NCI-H460 (cell line): Measurements from ENCODE around the gene PHLPP1. TPM values are rescaled to one million over a fixed set of nuclear protein-coding genes. Genes with fewer than 3 reads are reported as not detected.

Experiments
- DNase-seq: peaks from one replicate; pipeline ENCODE4 v3.0.0-alpha.2; 2016; ENCODE audit warnings: low read depth; ENCODE audit errors: extremely low read depth
- total RNA-seq: library from RNA; depleted of rRNA; stranded (reverse); fragments of >200 nt; shearing (Covaris generic); gene quantifications from 2 replicates; pipeline ENCODE4 v1.2.3, GENCODE V29; 2014

PHLPP1 gene
- total RNA-seq, 1 experiment from 2014 or later, result 2.1 TPM

DNA sequence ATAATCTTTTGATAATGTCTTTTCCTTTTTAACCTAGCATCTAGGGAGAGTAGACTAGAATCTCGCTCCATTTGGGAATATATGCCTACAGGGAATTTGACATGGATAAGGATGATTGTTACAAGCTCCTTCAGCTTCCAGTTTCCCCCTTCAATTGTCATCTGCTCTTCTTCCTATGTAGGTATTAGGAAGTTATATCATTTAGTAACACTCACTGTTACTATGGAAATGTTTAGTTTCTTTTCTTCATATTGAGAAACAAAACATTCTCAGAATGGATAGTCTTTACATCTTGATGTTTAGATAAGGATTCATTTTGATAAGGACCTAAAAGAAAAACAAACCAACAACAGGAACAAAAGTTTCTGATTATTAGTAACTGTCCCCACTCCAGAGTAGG lies 127.6 kb downstream of the PHLPP1 start:
- DNase-seq, result no peak

DNA sequence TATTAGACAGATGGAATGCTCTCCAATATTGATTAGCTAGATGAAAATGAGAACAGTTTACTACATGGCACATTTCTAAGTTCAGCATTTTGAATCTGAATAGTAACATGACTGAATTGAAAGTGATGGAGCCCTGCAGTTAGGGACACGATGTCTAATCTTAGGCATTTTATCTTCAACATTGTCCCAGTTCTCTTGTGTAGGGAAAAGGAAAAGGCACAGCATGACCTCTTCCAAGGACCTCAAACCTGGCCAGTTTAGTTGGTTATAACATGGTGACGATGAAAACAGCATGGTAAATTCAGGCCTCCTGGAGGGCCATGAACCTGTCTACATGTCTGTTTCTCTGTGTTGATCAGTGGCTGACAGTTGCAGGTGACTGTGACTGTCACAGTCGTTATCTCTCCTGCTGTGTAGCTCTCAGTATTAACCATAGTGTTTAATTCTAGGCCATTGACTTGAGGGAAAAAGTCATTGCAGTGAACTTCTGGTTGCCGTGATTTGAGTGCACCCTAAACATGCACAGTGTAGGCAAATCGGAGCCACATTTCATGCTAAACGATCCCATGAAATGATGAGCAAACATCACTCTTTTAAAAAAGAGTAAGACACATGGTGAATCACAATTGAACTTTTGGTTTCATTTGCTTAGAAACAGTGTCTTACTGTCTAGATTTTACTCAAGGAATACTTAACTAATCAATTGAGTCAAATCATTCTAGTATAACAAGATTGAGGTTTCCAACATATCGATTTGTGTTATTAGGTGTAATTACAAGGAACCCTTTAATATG lies 129.7 kb downstream of the PHLPP1 start:
- no peak for DNase-seq

DNA sequence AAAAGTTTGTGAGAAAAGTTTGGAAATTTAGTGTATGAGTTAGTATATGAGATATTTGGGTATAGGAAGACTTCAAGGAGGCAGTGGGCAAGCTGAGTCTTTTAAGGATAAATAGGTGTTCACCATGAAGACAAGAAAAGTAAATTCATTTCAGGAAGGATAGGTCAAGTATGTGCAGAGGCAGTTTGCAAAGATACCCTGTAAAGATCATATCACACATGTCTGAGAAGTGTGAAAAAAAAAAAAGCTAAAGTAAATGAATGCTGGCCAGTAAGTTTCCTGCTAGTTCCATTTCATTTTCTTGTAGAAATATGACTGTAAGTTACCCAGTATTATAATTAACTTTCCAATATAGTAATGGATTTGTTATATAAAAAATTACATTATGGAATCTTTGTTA lies 131.0 kb downstream of the PHLPP1 start:
- no peak for DNase-seq

DNA sequence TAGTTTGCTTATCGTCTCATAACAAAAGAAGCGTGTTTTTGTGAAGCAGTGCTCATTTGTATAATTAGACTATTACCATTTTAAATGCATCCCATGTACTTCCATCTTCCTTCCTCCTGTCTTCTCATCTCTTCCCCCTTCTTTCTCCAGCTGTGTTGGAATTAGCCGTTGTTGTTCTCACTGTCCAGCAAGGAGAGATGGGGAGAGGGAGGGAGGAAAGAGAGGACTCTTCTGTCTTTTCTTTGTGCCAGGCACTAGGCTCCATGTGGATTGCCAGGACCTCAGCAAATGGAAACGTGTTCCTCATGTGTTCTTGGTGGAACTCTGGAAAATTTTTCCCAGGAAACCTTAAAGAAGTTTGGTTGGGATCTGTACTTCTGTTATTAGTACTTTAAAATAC lies 131.7 kb downstream of the PHLPP1 start:
- no peak for DNase-seq

DNA sequence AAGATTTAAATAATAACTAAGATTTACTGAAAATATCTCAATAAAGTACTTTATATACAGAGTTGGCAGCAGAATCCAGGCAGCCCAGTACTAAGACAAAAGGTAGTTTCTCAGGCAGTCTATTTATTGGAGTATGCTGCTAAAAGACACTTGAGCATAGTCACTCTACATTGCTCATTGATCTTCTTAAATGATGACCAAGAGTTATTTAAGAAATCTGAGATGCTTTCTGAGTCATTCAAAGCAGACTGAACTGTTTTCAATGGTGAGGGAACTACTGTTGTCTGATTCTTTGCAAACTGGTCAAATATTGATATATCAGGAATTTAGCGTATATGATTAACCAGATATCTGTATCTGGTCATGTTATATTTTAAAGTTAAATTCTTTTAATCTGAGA lies 133.6 kb downstream of the PHLPP1 start:
- DNase-seq, result no peak

DNA sequence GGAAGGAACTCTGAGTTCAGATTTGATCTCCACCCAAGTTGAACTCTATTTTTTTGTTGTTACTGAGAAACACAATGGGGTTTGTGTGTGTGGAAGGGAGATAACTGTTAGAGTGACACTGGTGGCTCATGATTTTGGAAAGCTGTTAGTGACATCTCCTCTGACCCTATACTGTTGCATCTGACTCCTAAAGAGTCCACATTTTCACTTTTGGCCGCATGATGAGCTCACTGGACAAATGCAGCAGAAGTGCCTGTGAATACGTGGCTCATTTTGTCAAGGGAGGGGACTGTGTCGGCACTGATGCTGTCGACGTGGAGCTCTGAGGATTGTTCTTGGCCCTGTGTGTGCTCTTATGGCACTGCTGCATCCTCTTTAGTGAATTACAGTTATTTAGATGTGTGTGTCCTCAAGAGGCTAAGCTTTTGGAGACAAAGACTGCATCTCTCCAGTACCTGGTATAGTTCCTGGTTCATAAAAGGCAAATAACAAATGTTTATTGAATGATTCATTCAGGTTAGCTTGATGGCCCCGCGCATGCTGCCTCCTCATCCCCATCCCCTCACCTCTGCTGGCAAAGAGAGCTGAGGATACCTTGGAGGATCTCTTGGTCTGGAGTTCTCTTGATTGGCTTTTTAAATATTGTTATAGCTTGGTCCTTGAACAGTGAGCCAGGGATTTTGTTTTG lies 135.4 kb downstream of the PHLPP1 start:
- no peak for DNase-seq

DNA sequence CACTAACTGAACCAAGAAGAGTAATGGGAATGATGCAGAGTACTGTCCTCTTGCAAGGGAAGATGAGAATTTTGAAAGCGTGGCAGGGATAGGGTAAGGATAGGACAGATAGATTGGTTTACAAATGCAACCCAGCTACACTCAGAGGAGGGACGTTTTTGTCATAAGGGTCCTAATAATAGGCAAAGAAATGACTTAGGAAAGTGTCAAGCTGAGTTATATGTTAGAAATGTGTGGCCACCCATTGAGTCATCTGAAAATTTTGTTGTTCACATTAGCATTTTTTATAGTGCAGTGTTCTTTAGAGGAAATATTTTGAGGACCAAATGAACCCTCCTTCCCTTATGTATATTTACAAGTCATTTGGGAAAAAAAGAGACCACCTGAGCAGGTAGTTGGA lies 137.5 kb downstream of the PHLPP1 start:
- no peak for DNase-seq

DNA sequence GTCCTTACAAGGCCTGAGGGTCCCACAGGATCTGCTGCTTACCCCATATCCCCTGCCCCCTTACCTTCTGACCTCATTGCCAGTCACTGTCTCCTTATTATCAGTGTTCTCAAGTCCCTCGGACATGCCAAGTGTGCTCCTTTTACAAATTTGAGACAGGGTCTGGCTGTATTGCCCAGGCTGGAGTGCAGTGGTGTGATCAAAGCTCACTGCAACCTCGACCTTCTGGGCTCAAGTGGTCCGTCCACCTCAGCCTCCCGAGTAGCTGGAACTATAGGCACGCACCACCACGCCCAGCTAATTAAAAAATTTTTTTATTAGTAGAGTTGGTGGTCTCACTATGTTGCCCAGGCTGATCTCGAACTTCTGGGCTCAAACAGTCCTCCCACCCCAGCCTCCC lies 141.0 kb downstream of the PHLPP1 start:
- no peak for DNase-seq

DNA sequence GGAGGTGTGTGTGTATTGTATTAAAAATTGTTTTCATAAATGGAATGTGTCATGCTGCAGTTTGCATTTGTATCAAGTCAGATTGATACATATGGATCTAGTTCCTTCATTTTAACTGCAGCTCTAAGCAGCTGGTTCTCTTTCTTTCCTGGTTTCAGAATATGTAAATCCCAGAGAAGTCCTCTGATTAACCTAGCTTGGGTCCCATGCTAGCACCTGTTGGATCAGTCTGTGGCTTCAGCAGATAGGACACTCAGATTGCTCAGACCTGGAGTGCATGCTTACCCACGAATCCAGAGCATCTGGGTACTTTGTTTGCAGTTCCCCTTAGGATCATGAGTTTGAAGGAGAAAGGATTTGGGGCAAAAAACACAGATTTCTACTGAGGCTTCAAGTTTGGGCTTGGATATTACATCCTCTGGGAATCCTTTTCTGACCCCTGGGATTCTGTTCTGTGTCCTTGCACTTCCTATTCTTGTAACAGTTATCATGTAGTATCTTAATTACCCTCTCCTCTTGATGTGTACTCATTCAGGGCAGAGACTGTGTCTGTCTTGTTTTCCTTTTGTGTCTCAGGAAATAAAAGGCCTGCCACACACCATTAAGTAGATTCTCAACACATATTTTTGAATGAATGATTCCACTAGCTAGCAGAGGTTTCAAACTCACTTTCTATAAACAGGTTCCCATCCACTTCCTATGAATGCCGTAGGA lies 142.1 kb downstream of the PHLPP1 start:
- no peak for DNase-seq

DNA sequence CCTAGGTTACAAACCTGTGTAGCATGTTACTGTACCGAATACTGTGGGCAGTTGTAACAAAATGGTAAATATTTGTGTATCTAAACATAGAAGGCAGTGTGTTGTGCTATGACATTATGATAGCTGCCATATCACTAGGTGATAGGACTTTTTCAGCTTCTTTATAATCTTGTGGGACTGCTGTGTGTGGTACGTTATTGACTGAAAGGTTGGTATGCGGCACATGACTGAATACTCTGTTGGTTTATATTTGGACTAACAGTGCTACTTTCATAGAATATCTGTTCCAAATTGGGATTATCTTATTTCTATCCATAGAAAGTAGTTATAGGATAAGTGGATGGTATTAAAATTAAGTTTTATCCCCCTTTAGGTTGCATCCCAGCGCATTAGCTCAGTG lies 144.7 kb downstream of the PHLPP1 start:
- DNase-seq, result no peak

DNA sequence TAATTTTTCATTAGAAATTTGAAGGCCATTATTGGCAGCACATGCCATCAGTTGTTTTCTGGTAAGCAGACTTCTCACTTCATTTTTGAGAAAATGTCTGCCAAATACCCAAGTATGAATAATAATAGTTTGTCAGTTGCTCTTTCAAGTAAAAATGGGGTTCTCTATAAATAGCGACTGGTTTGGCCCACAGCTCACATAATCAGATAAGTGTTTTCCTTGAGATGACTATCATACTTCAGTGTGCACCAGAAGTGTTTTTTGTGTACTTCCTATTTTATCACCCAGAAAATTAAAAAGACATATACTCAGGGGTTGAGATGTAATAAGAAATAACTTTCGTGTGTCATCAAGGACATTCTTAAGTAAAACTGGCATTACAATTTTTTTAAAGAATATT lies 147.1 kb downstream of the PHLPP1 start:
- DNase-seq, result no peak

DNA sequence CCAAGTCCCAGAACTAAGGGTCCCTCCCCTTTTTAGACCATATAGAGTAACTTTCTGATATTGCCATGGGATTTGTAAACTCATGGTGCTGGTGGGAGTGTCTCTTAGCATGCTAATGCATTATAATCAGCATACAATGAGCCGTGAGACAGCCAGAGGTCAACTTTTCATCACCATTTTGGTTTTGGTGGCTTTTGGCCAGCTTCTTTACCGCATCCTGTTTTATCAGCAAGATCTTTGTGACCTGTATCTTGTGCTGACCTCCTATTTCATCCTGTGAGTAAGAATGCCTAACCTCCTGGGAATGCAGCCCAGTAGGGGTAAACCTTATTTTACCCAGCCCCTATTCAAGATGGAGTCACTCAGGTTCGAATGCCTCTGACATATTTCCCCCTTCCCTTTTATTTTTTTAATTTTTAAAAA lies 148.2 kb downstream of the PHLPP1 start:
- DNase-seq, result no peak

DNA sequence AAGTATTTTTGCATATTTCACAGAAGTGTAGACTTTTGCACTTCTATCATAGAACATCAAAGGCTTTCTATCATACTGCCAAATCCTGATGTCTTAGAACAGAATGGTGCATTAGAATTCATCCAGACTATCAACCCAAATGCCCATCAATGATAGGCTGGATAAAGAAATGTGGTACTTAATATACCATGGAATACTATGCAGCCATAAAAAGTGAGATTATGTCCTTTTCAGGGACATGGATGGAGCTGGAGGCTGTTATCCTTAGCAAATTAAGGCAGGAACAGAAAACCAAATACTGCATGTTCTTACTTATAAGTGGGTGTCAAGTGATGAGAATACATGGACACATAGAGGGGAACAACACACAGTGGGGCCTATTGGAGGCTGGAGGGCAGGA lies 150.2 kb downstream of the PHLPP1 start:
- DNase-seq, result no peak

DNA sequence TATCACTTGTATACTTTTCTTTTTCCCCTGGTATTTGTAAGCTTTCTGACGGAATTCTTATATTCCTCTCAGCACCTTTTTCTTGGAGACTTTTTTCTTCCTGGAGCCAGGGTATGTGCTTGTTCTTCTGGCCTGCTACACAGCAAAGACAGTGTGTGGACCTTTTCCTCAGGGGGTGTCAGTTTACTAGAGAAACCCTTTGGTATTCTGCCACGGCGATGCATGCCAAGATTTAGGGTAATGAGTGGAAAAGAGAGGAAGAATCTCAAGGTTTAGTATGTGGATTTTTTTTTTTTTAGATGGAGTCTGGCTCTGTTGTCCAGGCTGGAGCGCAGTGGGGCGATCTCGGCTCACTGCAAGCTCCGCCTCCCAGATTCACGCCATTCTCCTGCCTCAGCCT lies 152.2 kb downstream of the PHLPP1 start:
- DNase-seq, result no peak

DNA sequence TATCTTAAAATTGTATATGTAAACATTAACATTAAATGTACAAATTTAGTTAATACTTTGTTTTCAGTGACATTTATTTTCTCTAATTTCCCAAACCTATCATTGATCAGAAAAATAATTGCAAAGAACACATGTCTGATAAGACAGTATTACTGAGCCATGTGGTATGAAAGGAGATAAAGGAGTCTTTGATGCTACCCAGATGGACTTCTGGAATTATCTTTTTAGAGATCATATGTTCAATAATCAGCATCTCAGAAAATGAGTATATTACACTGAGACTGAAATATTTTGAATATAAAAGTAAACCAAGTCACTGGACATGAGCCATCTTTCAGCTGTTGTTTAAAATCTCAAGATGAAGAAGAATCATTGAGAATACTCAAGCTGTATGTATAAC lies 153.3 kb downstream of the PHLPP1 start:
- no peak for DNase-seq

DNA sequence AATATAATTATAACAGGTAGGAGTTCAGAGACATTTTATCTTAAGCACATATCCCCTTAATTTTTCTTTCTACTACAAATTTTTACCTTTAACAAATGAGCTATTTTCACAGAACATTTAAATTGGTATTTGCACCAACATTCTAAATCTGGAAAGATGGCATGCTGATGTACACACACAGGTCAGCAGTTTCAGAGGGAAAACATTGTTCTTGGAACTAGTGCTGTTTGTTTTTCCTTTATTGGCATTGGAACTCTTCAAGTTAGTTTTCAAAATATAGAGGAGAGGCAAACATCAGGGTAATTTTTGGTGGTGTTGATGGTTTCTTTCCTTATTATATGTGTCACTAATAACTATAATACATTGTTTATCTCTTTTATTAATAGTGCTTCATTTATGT lies 155.3 kb downstream of the PHLPP1 start:
- DNase-seq, result no peak

DNA sequence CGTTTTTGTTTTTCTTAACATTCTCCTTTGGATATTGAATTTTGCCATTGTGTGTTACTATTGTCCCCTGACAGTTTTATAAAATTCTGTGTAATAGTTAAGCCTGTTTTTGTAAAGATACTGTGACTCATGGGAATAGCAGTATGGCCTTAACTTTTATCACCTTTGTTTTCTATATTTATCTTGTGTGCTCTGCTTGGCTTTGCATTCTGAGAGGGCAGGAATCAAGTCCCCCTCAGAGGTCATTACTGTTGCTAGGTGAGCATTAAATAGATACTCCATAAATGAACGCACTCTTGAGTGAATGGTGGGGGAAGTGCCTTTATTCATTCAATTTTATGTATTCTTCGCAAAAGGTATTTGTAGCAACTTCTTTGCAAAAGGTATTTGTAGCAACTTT lies 160.0 kb downstream of the PHLPP1 start:
- no peak for DNase-seq

DNA sequence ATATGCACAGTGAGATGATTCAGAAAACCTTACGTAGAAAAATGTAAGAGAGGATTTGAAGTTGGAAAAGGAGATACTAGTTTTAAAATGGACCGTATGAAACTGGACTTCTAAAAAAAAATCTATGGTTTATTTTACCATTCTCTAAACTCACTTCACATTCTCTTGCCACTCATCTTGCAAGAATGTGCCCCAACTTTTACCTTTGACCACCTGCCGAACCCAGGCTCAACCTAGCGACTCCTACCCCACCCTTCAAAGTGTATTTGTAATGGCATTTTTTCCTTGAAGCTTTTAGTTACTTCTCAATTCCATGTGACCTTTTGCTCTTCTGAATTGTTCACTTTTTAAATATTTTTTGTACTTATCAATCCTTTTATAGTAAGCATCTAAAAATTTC lies 160.8 kb downstream of the PHLPP1 start:
- DNase-seq, result no peak

DNA sequence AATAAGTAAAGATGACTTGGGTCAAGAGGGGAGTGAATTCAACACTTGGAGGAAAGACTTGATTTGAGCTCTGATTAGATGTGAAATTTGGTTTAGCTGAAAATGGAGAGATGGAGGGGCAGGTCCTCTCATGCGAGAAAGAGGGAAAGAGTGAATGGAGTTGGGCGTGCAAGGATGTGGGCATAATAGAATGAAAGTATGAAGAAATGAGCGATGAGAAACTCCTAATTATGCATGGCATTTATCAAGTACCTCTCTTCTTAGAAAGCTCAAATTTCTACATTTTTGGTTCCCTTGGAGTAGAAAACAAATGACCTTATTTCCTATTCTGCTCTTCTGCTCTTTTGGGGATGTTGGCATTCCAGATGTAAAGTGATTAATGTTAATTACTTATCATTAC lies 161.5 kb downstream of the PHLPP1 start:
- no peak for DNase-seq

DNA sequence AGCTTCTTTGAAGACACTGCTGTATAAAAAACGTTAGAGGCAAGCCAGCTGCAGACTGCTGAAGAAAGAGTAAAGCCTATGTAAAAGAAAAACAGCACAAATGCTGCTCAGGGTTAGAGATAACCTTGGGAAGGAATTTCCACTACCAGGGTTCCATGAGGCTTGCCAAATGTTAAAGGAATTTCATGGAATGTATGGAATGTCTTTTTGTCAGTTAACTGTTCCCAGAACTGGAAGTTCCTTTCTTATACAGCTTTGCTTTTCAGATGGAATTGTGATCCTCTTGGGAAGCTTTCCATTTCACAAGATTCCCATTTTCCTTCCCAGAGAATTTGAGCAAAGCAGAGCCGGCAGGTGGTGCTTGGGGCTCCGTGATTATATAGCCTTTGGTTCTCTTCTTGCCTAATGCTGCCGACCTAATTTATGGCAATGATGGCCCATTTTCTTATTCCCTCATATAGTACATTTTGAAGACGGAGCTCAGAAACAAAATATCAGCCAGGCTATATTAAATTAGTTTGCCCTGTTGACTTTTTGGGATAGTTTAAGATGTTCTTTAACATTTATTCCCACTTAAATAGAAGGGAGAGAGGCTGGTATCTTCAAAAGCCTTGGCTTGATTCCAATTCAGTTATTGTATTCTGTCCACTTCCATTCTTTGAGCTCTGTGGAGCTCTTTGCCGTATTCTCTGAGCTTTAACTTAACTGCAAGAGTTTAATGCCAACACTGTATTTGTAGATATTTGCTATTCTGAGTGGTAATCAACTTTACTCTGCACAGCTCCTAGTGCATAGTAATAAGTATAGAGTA lies 162.3 kb downstream of the PHLPP1 start:
- DNase-seq, result no peak

DNA sequence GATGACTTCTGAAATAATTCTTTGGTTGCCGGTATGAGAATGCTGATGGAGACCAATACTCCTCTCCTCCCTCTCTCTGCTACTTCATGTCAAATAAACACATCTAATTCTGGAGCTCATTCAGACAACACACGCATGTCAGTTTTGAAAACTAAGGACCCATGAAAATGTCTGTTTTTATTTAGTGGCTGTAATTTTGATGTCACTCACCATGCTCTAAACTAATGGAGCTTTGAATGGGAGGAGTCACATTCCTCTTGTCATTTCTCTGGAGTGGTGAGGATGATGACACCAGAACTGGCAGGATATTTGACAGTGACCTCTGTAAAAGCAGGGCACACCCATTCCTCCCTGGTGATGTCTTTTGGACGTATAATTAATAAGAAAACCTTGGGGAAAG lies 163.0 kb downstream of the PHLPP1 start:
- DNase-seq, result peak; percentile 21
